IMR-90 (cell line): ENCODE results near the gene ANP32B. TPM values are rescaled to one million over a fixed set of nuclear protein-coding genes. Genes with fewer than 3 reads are reported as not detected.

Experiments used
- RCOR1 ChIP-seq: IDR thresholded peaks from 2 replicates; pipeline ENCODE4 v1.6.1; 2012; ENCODE audit warnings: mild to moderate bottlenecking, low read length, improper control_type of control experiment; ENCODE audit not compliant: insufficient replicate concordance
- microRNA-seq, 2 experiments: library from miRNA; stranded (forward) in 1 of 2; unstranded in 1 of 2; fragments of 10-50 nt in 1 of 2; fragments of <30 nt in 1 of 2; gene quantifications in 1 of 2; microRNA quantifications in 1 of 2; one replicate each; pipeline versions ENCODE3 to v1.1.0; 2013 to 2020; ENCODE audit not compliant: insufficient read depth in 1 of 2, insufficient read length in 1 of 2, unreplicated experiment in 1 of 2
- polyA plus RNA-seq, 3 experiments: library from polyadenylated mRNA; depleted of rRNA; stranded (reverse); fragments of >200 nt; gene quantifications; 2 replicates each; pipeline ENCODE4 v1.2.3, GENCODE V29; 2012; ENCODE audit warnings: low replicate concordance in 1 of 3
- small RNA-seq, 5 experiments: library from RNA; depleted of rRNA; stranded (forward); fragments of <200 nt; gene quantifications; one replicate each; pipeline ENCODE3, GENCODE V24; 2012
- total RNA-seq: library from RNA; depleted of rRNA; stranded (reverse); fragments of >200 nt; gene quantifications from 2 replicates; pipeline ENCODE4 v1.2.3, GENCODE V29; 2012; rRNA removed

The ANP32B gene
- total and polyA plus RNA-seq, 2 of the 4 experiments (the other 2 are of a cell fraction) = 3.9 to 46.8 TPM

DNA sequence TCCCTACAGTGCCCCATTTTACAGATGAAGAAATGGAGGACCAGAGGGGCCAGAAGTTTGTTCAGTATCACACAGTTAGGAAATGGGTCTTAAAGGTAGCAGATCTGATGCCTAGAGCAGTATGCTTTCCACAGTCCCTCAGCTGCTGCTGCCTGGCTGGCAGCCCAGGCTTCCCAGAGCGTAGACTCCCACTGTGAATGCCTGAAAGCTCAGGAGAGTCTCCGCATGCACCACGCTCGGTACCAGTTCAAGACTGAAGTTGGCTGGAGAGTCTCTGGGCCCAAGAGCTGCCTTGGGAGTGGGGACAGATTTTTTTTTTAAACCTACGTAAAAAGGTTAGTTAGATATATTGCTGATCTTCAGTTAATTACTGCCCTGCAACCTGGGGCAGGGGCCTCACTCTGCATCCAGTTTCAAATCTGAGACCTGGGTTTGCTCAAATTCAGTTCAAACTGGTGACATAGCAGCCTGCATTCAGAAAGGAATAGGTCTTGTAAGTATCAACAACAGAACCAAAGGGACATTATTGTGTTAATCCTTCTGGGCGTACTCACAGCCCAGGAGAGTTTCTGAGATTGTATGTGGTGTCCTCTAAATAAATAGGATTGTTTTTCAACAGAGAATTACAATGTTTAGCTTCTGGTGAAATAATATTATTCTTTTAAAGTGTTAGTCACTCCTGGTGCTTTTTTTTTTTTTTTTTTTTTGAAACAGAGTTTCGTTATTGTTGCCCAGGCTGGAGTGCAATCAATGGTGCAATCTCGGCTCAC is 81.7 kb downstream of the ANP32B start (continued):
- no peak for TF ChIP-seq RCOR1

Small RNA genes within 50 kb of the gene (microRNA-seq; reads per million reads assigned to microRNA genes)
- not detected for gene RNU6-918P (ENCODE audit: insufficient read depth, insufficient read length)

Small RNA genes within 50 kb of the gene (small RNA-seq; reads per million reads assigned to genes)
- 0 to 0.56 (median 0) reads per million in 5 experiments for gene RNU6-918P

Other genes with a start within 250 kb of the ANP32B start
- under 0.01 and 0.28 TPM in 2 replicates for gene FOXE1, start 130.1 kb upstream of the ANP32B start, total RNA-seq
- gene FOXE1, start 130.1 kb upstream of the ANP32B start, polyA plus RNA-seq (2012; rRNA removed) = 0.22 TPM in 2 replicates
- gene TRMO, start 60.8 kb upstream of the ANP32B start, total RNA-seq = 17.5 and 19.9 TPM in 2 replicates
- 7.6 and 10.2 TPM in 2 replicates for gene TRMO, start 60.8 kb upstream of the ANP32B start, polyA plus RNA-seq (2012; rRNA removed)
- gene HEMGN, start 45.2 kb upstream of the ANP32B start, total RNA-seq = not detected in 2 replicates
- gene HEMGN, start 45.2 kb upstream of the ANP32B start, polyA plus RNA-seq (2012; rRNA removed) = not detected in 2 replicates
- gene NANS, start 73.4 kb downstream of the ANP32B start, total RNA-seq = 306 and 313 TPM in 2 replicates
- 197 and 210 TPM in 2 replicates for gene NANS, start 73.4 kb downstream of the ANP32B start, polyA plus RNA-seq (2012; rRNA removed)
- gene TRIM14, start 135.9 kb downstream of the ANP32B start, total RNA-seq = 3.0 and 3.1 TPM in 2 replicates
- gene TRIM14, start 135.9 kb downstream of the ANP32B start, polyA plus RNA-seq (2012; rRNA removed) = 8.5 and 8.8 TPM in 2 replicates
- gene CORO2A, start 209.3 kb downstream of the ANP32B start, total RNA-seq = 1.9 and 2.2 TPM in 2 replicates
- 1.9 and 2.2 TPM in 2 replicates for gene CORO2A, start 209.3 kb downstream of the ANP32B start, polyA plus RNA-seq (2012; rRNA removed)